Kidney epithelial cell (primary cell): Measurements from ENCODE around the gene DGKD. TPM values are rescaled to one million over a fixed set of nuclear protein-coding genes. Genes with fewer than 3 reads are reported as not detected.

ENCODE experiments used
- DNase-seq: peaks from one replicate; pipeline ENCODE4 v3.0.0-alpha.2; 2010; ENCODE audit warnings: low read depth
- H3K27me3 ChIP-seq: 2 replicates; pipeline ENCODE4 v1.6.0; 2011; ENCODE audit warnings: low read length; ENCODE audit not compliant: control insufficient read depth, insufficient read depth
- H3K36me3 ChIP-seq: 2 replicates; pipeline ENCODE4 v1.5.1; 2011; ENCODE audit warnings: low read length; ENCODE audit not compliant: control insufficient read depth, insufficient read depth
- H3K4me3 ChIP-seq: 2 replicates; pipeline ENCODE4 v1.5.1; 2011; ENCODE audit warnings: low read depth, mild to moderate bottlenecking, control low read depth, low read length
- total RNA-seq: library from RNA; depleted of rRNA; stranded (reverse); fragments of >200 nt; gene quantifications from 2 replicates; pipeline ENCODE4 v1.2.3, GENCODE V29; 2015
- TF ChIP-seq, protein P1 (sequence below): IDR thresholded peaks from 2 replicates; pipeline ENCODE4 v1.5.1; 2011; ENCODE audit warnings: mild to moderate bottlenecking, moderate library complexity, low read length, control low read depth, inconsistent platforms; ENCODE audit not compliant: insufficient read depth, poor library complexity, severe bottlenecking

DGKD gene
- total RNA-seq, 1 donor from 2014 or later, result 16.0 TPM

DNA sequence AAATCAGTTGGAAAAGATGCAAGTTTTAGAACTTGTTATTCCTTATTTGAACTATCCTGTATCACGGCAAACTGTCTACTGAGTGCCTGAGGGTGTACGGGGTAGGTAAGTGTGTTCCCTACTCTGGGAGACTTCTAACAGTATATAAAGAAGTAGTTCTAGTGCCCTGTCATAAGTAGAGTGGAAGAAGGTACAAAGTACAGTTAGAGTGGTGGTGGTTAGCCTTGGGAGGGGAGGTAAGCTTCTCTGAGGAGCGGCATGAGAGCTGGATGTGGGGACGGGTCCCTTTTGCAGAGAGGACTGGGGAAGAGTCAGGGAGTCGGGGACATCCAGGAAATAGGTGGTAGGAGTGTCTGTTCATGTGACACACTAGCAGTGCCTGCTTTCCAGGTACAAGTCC lies 48.5 kb downstream of the DGKD start:
- Histone ChIP-seq H3K36me3 (no peaks in the 10 kb centered on the region), H3K27me3 (no peaks in the 10 kb centered on the region), H3K4me3 (no peak overlapping the region)
- TF ChIP-seq, protein P1, sequence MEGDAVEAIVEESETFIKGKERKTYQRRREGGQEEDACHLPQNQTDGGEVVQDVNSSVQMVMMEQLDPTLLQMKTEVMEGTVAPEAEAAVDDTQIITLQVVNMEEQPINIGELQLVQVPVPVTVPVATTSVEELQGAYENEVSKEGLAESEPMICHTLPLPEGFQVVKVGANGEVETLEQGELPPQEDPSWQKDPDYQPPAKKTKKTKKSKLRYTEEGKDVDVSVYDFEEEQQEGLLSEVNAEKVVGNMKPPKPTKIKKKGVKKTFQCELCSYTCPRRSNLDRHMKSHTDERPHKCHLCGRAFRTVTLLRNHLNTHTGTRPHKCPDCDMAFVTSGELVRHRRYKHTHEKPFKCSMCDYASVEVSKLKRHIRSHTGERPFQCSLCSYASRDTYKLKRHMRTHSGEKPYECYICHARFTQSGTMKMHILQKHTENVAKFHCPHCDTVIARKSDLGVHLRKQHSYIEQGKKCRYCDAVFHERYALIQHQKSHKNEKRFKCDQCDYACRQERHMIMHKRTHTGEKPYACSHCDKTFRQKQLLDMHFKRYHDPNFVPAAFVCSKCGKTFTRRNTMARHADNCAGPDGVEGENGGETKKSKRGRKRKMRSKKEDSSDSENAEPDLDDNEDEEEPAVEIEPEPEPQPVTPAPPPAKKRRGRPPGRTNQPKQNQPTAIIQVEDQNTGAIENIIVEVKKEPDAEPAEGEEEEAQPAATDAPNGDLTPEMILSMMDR, result no peak
- DNase-seq, result no peak

DNA sequence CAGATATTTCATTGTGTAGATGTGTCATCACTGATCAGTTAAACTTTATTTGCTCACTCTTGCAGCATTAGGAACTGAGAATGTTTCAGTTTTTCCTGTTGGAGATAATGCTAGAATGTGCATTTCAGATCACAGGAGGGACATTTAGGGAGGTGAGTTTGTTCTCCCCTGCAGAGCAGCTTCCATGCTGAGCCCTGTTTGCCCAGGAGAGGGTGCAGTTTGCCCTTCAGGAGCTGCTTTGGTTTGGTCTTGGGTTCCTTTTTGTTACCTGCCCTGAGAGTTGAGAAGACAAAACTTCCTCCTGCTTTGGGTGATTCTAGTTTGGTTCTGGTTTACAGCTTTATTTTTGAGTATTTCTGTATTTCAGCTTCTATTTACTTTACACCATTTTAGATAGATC lies 49.9 kb downstream of the DGKD start:
- Histone ChIP-seq H3K27me3 (no peaks in the 10 kb centered on the region), H3K36me3 (no peaks in the 10 kb centered on the region), H3K4me3 (no peak overlapping the region)
- TF ChIP-seq, protein P1, result peak; percentile 70
- no peak for DNase-seq

DNA sequence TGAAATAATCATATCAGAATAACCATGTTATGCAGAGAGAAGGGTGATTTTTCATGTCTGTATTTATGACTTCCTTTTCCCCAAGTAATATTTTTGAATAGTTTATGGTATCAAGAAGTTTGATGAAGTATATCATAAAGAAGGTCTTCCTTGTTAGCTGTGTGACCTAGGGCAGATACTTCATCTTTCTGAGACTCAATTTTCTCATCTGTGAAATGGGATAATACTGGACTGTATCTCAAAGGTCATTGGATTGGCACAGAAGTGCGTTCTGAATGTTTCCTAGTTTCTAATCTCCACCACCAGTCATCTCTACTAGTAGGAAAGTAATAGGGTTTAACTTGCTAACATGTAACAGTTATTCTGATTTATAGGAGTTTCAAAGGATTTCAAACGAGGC lies 52.6 kb downstream of the DGKD start:
- no peak for DNase-seq
- no peaks in the 10 kb centered on the region for H3K36me3 ChIP-seq
- H3K4me3 ChIP-seq, result no peak overlapping the region
- TF ChIP-seq, protein P1, result no peak
- H3K27me3 ChIP-seq, result no peaks in the 10 kb centered on the region

DNA sequence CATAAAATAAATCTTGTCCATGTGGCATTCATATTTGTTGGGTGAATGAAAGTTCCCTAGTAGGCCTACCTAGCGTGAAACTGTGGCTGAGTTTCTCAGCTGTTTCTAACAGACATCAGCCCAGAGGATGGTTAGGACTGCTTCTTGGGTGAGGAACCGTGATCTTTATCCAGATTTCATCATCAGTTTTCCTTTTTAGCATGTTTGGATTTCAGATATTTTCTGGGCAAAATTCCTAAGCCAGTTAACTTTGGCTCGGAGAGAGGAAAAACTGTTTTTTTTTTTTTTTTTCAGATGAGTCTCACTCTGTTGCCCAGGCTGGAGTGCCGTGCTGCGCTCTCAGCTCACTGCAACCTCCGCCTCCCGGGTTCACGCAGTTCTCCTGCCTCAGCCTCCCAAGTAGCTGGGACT lies 53.5 kb downstream of the DGKD start:
- no peak for DNase-seq
- Histone ChIP-seq H3K36me3 (no peaks in the 10 kb centered on the region), H3K4me3 (no peak overlapping the region), H3K27me3 (no peaks in the 10 kb centered on the region)
- TF ChIP-seq, protein P1, result no peak

DNA sequence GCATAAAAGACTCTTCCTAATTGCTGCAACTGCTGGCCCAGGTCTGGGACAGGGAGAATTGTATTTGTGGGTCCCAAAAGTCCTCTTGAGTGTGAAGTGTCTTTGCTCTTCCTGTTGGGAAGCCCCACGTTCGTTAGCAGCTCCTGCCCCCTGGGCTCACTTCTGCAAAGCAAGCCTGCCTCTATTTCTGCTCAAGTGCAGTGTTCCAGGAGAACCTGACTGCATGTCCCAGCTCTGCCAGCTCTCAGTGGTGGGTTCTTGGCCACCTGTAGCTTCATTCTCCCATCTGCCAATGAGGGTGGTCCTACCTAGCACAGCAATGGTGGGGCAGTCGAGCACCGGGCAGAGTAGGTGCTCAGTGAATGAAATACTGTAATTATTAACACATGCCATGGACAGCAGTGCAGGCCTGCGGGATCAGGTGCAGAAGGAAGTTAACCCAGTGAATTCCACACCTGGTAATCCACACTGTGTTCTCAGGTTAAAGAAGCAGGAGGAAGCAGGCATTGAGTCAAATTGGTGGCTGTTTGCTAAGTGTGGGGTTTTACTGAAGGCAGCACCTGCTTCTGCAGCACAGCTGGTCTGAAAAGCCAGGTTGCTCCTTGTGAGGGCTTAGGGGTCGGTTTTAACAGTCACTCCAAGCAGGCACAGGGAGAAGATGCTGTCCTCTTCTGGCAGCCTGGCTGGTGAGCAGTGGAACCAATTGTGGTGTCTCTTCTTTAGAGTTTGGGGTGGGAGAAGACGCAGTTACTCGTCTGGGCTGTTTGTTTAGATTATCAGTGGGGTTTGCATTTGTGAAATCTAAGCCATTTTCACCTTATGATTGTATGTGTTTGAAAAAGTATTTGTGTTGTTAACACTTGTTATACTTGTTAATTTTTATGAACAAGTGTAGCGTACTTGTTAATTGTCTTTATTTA lies 54.3 kb downstream of the DGKD start:
- H3K36me3 ChIP-seq, result no peaks in the 10 kb centered on the region
- H3K27me3 ChIP-seq, result no peaks in the 10 kb centered on the region
- H3K4me3 ChIP-seq, result no peak overlapping the region
- TF ChIP-seq, protein P1, result no peak
- no peak for DNase-seq

DNA sequence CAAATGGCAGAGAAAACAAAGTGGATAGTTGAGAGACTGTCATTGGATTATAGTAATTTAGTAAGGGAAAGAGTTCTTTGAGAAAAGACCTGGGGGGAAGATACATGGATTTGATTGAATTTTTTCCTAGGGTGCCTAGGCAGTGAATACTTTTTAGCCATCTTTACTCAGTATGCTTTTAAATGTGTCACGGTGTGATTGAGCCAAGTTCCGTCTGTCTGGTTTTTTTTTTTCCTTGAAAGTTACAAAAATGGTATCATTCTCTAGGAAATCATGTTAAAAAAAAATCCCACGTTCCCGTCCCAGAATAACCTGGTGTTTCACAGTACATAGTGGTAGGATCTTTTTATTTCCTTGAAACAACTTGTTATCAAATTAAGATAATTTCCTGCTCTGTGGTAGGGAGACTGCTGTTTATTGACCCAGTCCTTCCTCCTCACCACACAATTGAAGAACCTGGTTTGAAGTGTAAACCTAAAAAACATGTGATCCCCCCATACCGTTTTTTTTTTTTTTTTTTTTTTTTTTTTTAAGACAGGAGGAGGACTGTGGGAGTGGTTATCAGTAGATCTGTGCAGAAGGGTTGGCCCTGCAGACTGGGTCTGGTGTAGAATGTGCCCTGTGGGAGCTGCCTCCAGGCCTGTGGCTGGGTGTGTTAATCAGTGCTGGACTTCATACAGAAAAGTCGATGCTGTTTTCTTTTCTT lies 55.1 kb downstream of the DGKD start:
- H3K27me3 ChIP-seq, result no peaks in the 10 kb centered on the region
- no peak for DNase-seq
- no peak overlapping the region for H3K4me3 ChIP-seq
- TF ChIP-seq, protein P1, result no peak
- no peaks in the 10 kb centered on the region for H3K36me3 ChIP-seq
